OCI-LY3 (cell line): Measurements from ENCODE around the gene CDA.

Experiments
- CTCF ChIP-seq: fragments of 200-600, 300-600 bp; sonication (generic); IDR thresholded peaks from 2 replicates; pipeline ENCODE4 v1.5.1; 2014; ENCODE audit warnings: antibody characterized with exemption, low read length, low read depth
- EZH2phosphoT487 ChIP-seq: fragments of 200-600 bp; shearing (Covaris generic); IDR thresholded peaks from 2 replicates; pipeline ENCODE4 v1.6.1; 2018; ENCODE audit warnings: antibody characterized with exemption, mixed run types, low read depth

- TF ChIP-seq CTCF (no peak), EZH2phosphoT487 (no peak)
These were observed 77.2 kb downstream of the CDA start for GRCh38 chr1:20666146-20666545.
